Thoracic aorta (tissue), 2 donors: ENCODE data around the gene KIF5C. TPM values are rescaled to one million over a fixed set of nuclear protein-coding genes. Genes with fewer than 3 reads are reported as not detected.

Experiments
- ATAC-seq: fragments of 150-250 bp; one replicate; pipeline ENCODE4 v1.8.0; 2017; ENCODE audit warnings: low read depth; ENCODE audit not compliant: insufficient number of reproducible peaks, low FRiP score
- DNase-seq: peaks from one replicate; pipeline ENCODE4 v3.0.0-alpha.2; 2020; ENCODE audit warnings: low spot score
- H3K27ac ChIP-seq, 2 donors: fragments of 200-600 bp; sonication (generic); 1 replicate in 1 of 2; 2 replicates in 1 of 2; pipeline ENCODE4 v1.5.1; 2016; ENCODE audit warnings: mild to moderate bottlenecking in 2 of 2, moderate library complexity in 2 of 2
- H3K27me3 ChIP-seq: fragments of 200-600 bp; sonication (generic); replicated peaks from 2 replicates; pipeline ENCODE4 v1.6.0; 2016; ENCODE audit warnings: mild to moderate bottlenecking; ENCODE audit not compliant: insufficient read depth
- H3K36me3 ChIP-seq: fragments of 200-600 bp; sonication (generic); one replicate; pipeline ENCODE4 v1.5.1; 2016
- H3K4me1 ChIP-seq, 2 donors: fragments of 200-600 bp; sonication (generic); 1 replicate in 1 of 2; 2 replicates in 1 of 2; pipeline versions ENCODE4 v1.5.1 to v1.6.0; 2016; ENCODE audit warnings: low read depth in 2 of 2, mild to moderate bottlenecking in 1 of 2; ENCODE audit not compliant: control insufficient read depth in 1 of 2
- H3K4me3 ChIP-seq: fragments of 200-600 bp; sonication (generic); 2 replicates; pipeline ENCODE4 v1.5.1; 2016; ENCODE audit warnings: mild to moderate bottlenecking
- H3K9me3 ChIP-seq: fragments of 200-600 bp; sonication (generic); 2 replicates; pipeline ENCODE4 v1.5.1; 2016
- CTCF ChIP-seq: fragments of 200-600 bp; sonication (generic); IDR thresholded peaks from one replicate; pipeline ENCODE4 v1.5.1; 2019; ENCODE audit warnings: antibody characterized with exemption
- total RNA-seq, 2 donors: library from RNA; depleted of rRNA; stranded (reverse); fragments of >200 nt; gene quantifications; one replicate each; pipeline versions ENCODE4 v1.1.0 to v1.2.3, GENCODE V29; 2016

Gene KIF5C
- total RNA-seq, 2 donors from 2014 or later: 4.5 to 7.3 TPM

GRCh38 chr2:148999451-148999921 is 124.5 kb downstream of the KIF5C start:
- no peak for TF ChIP-seq CTCF
- DNase-seq: no peak
- H3K4me1 ChIP-seq: no peaks in the 10 kb centered on the region
- H3K36me3 ChIP-seq: no peaks in the 10 kb centered on the region
- H3K9me3 ChIP-seq: no peaks in the 10 kb centered on the region
- no peak overlapping the region for H3K27ac ChIP-seq
- H3K4me3 ChIP-seq: no peak overlapping the region
- ATAC-seq: no peak
- H3K27me3 ChIP-seq: no peaks in the 10 kb centered on the region

GRCh38 chr2:149000158-149000938 is 125.3 kb downstream of the KIF5C start:
- no peak for TF ChIP-seq CTCF
- no peak overlapping the region for H3K27ac ChIP-seq
- ATAC-seq: no peak
- H3K4me3 ChIP-seq: no peak overlapping the region
- H3K9me3 ChIP-seq: no peaks in the 10 kb centered on the region
- no peaks in the 10 kb centered on the region for H3K4me1 ChIP-seq
- no peak for DNase-seq
- H3K27me3 ChIP-seq: no peaks in the 10 kb centered on the region
- no peaks in the 10 kb centered on the region for H3K36me3 ChIP-seq

GRCh38 chr2:149001496-149001895 is 126.5 kb downstream of the KIF5C start:
- H3K27me3 ChIP-seq: no peaks in the 10 kb centered on the region
- ATAC-seq (no peak), DNase-seq (no peak)
- H3K9me3 ChIP-seq: no peaks in the 10 kb centered on the region
- no peak for TF ChIP-seq CTCF
- no peak overlapping the region for H3K27ac ChIP-seq
- no peaks in the 10 kb centered on the region for H3K4me1 ChIP-seq
- no peaks in the 10 kb centered on the region for H3K36me3 ChIP-seq
- no peak overlapping the region for H3K4me3 ChIP-seq

- ATAC-seq (no peak), DNase-seq (no peak)
- TF ChIP-seq CTCF: no peak
- H3K36me3 ChIP-seq: no peaks in the 10 kb centered on the region
- H3K9me3 ChIP-seq: no peaks in the 10 kb centered on the region
- no peak overlapping the region for H3K4me3 ChIP-seq
- H3K4me1 ChIP-seq: no peaks in the 10 kb centered on the region
- no peak overlapping the region for H3K27ac ChIP-seq
- H3K27me3 ChIP-seq: no peaks in the 10 kb centered on the region
These were observed 127.4 kb downstream of the KIF5C start for GRCh38 chr2:149002378-149002890.

- Histone ChIP-seq H3K4me1 (no peaks in the 10 kb centered on the region), H3K36me3 (no peaks in the 10 kb centered on the region), H3K27ac (no peak overlapping the region), H3K27me3 (no peaks in the 10 kb centered on the region), H3K4me3 (no peak overlapping the region), H3K9me3 (no peaks in the 10 kb centered on the region)
- ATAC-seq (no peak), DNase-seq (no peak)
- TF ChIP-seq CTCF: no peak
These were observed 128.1 kb downstream of the KIF5C start for GRCh38 chr2:149002891-149003740.
